ENCODE results near the gene FLRT2. TPM values are rescaled to one million over a fixed set of nuclear protein-coding genes. Genes with fewer than 3 reads are reported as not detected.

FLRT2 gene
- total RNA-seq, 6 experiments from 2014 or later = 31.1 to 59.0 (median 37.1) TPM

GRCh38 chr14:85620947-85621346 lies 91.0 kb downstream of the FLRT2 start:
- H3K4me3 Mint-ChIP-seq = no peak overlapping the region
- no peaks in the 10 kb centered on the region for H3K9me3 Mint-ChIP-seq
- no peaks in the 10 kb centered on the region; the same call in 1 of the 2 replicates for H3K27me3 Mint-ChIP-seq (ENCODE audit: insufficient read depth)
- H3K4me1 Mint-ChIP-seq (ENCODE audit: low read depth) = peaks cover 29% of the 10 kb centered on the region
- H3K36me3 Mint-ChIP-seq (ENCODE audit: low read depth) = peaks cover 34% of the 10 kb centered on the region
- TF ChIP-seq CTCF (IDR thresholded peaks at IDR 0.05) = no peak
- no peak overlapping the region for H3K27ac Mint-ChIP-seq
- no peak for DNase-seq

- no peak for TF ChIP-seq CTCF (IDR thresholded peaks at IDR 0.05)
- Mint-ChIP-seq H3K36me3 (ENCODE audit: low read depth) (peaks cover 40% of the 10 kb centered on the region), H3K4me3 (no peak overlapping the region), H3K4me1 (ENCODE audit: low read depth) (peaks cover 20% of the 10 kb centered on the region), H3K9me3 (no peaks in the 10 kb centered on the region), H3K27ac (no peak overlapping the region), H3K27me3 (ENCODE audit: insufficient read depth) (peaks cover 2% of the 10 kb centered on the region)
- no peak for DNase-seq
These were observed 92.2 kb downstream of the FLRT2 start for GRCh38 chr14:85622106-85622505.

GRCh38 chr14:85622986-85623685 lies 93.2 kb downstream of the FLRT2 start:
- DNase-seq = no peak
- TF ChIP-seq CTCF (IDR thresholded peaks at IDR 0.05) = no peak
- no peak overlapping the region for H3K27ac Mint-ChIP-seq
- no peak overlapping the region for H3K4me3 Mint-ChIP-seq
- peaks cover 40% of the 10 kb centered on the region for H3K36me3 Mint-ChIP-seq (ENCODE audit: low read depth)
- peaks cover 2% of the 10 kb centered on the region for H3K27me3 Mint-ChIP-seq (ENCODE audit: insufficient read depth)
- no peaks in the 10 kb centered on the region for H3K9me3 Mint-ChIP-seq
- peaks cover 10% of the 10 kb centered on the region for H3K4me1 Mint-ChIP-seq (ENCODE audit: low read depth)

- no peak overlapping the region for H3K27ac Mint-ChIP-seq
These were observed 96.1 kb downstream of the FLRT2 start for GRCh38 chr14:85625925-85626585.

GRCh38 chr14:85634205-85634604 lies 104.3 kb downstream of the FLRT2 start:
- H3K36me3 Mint-ChIP-seq (ENCODE audit: low read depth) = no peaks in the 10 kb centered on the region
- no peak for TF ChIP-seq CTCF (IDR thresholded peaks at IDR 0.05)

More at GRCh38 chr14:85625925-85626585, 96.1 kb downstream of the FLRT2 start:
- Mint-ChIP-seq H3K27me3 (ENCODE audit: insufficient read depth) (peaks cover 2% of the 10 kb centered on the region), H3K4me3 (no peak overlapping the region), H3K9me3 (no peaks in the 10 kb centered on the region), H3K4me1 (ENCODE audit: low read depth) (no peaks in the 10 kb centered on the region), H3K36me3 (ENCODE audit: low read depth) (peaks cover 33% of the 10 kb centered on the region)
- no peak for DNase-seq
- no peak for TF ChIP-seq CTCF (IDR thresholded peaks at IDR 0.05)

More at GRCh38 chr14:85634205-85634604, 104.3 kb downstream of the FLRT2 start:
- peaks cover 9% of the 10 kb centered on the region for H3K4me1 Mint-ChIP-seq (ENCODE audit: low read depth)
- no peak overlapping the region for H3K4me3 Mint-ChIP-seq
- no peak overlapping the region for H3K27ac Mint-ChIP-seq
- H3K27me3 Mint-ChIP-seq (ENCODE audit: insufficient read depth) = no peaks in the 10 kb centered on the region
- peak; percentile 24 for DNase-seq
- no peaks in the 10 kb centered on the region for H3K9me3 Mint-ChIP-seq

All from HFFc6 (cell line).